Measurements from ENCODE around the gene SMIM45.

SMIM45 gene

GRCh38 chr22:41916745-41917358 is 35.1 kb upstream of the SMIM45 start (continued):
- TF ChIP-seq TAF1 (IDR thresholded peaks at IDR 0.05; ENCODE audit: borderline replicate concordance, low read depth, low read length) (no peak), USF1 (IDR thresholded peaks at IDR 0.05; ENCODE audit: borderline replicate concordance, low read depth) (no peak), MXI1 (IDR thresholded peaks at IDR 0.05; ENCODE audit: low read depth, low read length) (no peak), NRF1 (IDR thresholded peaks at IDR 0.05; ENCODE audit: low read depth, low read length) (no peak), RAD21 (IDR thresholded peaks at IDR 0.05; ENCODE audit: low read length) (no peak), MEF2A (IDR thresholded peaks at IDR 0.05; ENCODE audit: borderline replicate concordance, low read depth) (no peak), NFIC (IDR thresholded peaks at IDR 0.05; ENCODE audit: borderline replicate concordance) (no peak), EP300 (IDR thresholded peaks at IDR 0.05; ENCODE audit: borderline replicate concordance in 1 of 2, low read depth in 1 of 2, low read length in 1 of 2) (no peak), FOXM1 (IDR thresholded peaks at IDR 0.05; ENCODE audit: low read depth) (no peak), SMC3 (IDR thresholded peaks at IDR 0.05; ENCODE audit: low read depth, low read length) (no peak)

DNA sequence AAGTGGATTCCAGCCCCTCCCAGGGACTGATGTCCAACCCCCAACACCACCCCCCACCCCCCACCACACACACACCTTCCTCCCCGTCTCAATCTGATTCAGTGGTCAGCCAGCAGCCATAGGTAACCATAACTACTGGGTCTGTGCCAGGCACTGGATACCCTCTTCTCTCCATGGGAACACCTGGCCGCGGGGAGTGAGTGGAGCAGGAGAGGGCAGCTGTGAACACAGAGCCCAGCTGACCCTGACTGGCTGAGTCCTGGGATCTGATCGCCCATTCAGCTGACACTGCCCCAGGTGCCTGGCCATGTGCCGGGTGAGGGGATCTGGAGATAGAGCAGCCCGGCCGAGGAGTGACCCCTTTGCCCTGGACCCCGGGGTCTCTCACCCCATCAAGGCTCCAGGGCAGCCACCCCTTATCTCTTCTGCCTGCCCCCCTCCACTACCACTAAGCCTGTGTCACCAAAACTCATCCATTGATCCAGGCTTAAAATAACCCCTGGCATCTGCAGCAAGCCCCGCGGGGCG is 34.5 kb upstream of the SMIM45 start:
- Histone ChIP-seq H3K27ac (ENCODE audit: low read depth in 2 of 2, low read length in 1 of 2) (no peak overlapping the region), H3K9me2 (no peaks in the 10 kb centered on the region), H3K27me3 (ENCODE audit: insufficient read depth) (peaks cover 10% of the 10 kb centered on the region; the same call in 1 of the 2 replicates), H2AFZ (ENCODE audit: low read depth) (no peak overlapping the region), H3K4me2 (no peak overlapping the region), H3K9me3 (no peaks in the 10 kb centered on the region), H3K4me3 (ENCODE audit: low read depth in 2 of 2, low read length in 1 of 2) (no peak overlapping the region), H3K79me2 (ENCODE audit: insufficient read depth) (no peaks in the 10 kb centered on the region), H3F3A (replicated peaks; ENCODE audit: insufficient read depth) (no peaks in the 10 kb centered on the region), H3K9ac (no peak overlapping the region), H4K20me1 (ENCODE audit: insufficient read depth) (no peaks in the 10 kb centered on the region), H3K4me1 (ENCODE audit: control insufficient read depth in 1 of 2, insufficient read depth in 2 of 2, low read depth in 1 of 2, low read length in 1 of 2) (peaks cover 0 to 3% of the 10 kb centered on the region in 2 experiments; a peak in 2 of 4 replicates), H3K36me3 (replicated peaks in 1 of 2; ENCODE audit: control insufficient read depth in 1 of 2, insufficient read depth in 2 of 2, low read length in 1 of 2) (no peaks in the 10 kb centered on the region)
- DNase-seq: no peak
- ChIA-PET CTCF (no interaction called here), POLR2A (no interaction called here)
- 11% methylated on average over 3 of the region's 11 CpGs for WGBS (ENCODE audit: low lambda C conversion rate)
- TF ChIP-seq SMC3 (IDR thresholded peaks at IDR 0.05; ENCODE audit: low read depth, low read length): no peak
- TF ChIP-seq EP300 (IDR thresholded peaks at IDR 0.05; ENCODE audit: borderline replicate concordance in 1 of 2, low read depth in 1 of 2, low read length in 1 of 2): no peak
- no peak for TF ChIP-seq NRF1 (IDR thresholded peaks at IDR 0.05; ENCODE audit: low read depth, low read length)
- TF ChIP-seq REST (IDR thresholded peaks at IDR 0.05; ENCODE audit: low read depth, low read length): no peak
- TF ChIP-seq RFX5 (IDR thresholded peaks at IDR 0.05; ENCODE audit: low read length): no peak
- no peak for TF ChIP-seq TAF1 (IDR thresholded peaks at IDR 0.05; ENCODE audit: borderline replicate concordance, low read depth, low read length)
- TF ChIP-seq RCOR1 (IDR thresholded peaks at IDR 0.05; ENCODE audit: low read length): no peak
- no peak for TF ChIP-seq PBX3 (IDR thresholded peaks at IDR 0.05)
- TF ChIP-seq, protein P1, sequence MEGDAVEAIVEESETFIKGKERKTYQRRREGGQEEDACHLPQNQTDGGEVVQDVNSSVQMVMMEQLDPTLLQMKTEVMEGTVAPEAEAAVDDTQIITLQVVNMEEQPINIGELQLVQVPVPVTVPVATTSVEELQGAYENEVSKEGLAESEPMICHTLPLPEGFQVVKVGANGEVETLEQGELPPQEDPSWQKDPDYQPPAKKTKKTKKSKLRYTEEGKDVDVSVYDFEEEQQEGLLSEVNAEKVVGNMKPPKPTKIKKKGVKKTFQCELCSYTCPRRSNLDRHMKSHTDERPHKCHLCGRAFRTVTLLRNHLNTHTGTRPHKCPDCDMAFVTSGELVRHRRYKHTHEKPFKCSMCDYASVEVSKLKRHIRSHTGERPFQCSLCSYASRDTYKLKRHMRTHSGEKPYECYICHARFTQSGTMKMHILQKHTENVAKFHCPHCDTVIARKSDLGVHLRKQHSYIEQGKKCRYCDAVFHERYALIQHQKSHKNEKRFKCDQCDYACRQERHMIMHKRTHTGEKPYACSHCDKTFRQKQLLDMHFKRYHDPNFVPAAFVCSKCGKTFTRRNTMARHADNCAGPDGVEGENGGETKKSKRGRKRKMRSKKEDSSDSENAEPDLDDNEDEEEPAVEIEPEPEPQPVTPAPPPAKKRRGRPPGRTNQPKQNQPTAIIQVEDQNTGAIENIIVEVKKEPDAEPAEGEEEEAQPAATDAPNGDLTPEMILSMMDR (IDR thresholded peaks at IDR 0.05): no peak
- no peak for TF ChIP-seq TEAD4 (IDR thresholded peaks at IDR 0.05; ENCODE audit: borderline replicate concordance, insufficient read depth)
- no peak for TF ChIP-seq POLR2AphosphoS5 (IDR thresholded peaks at IDR 0.05; ENCODE audit: low read depth, low read length)
- TF ChIP-seq YY1 (IDR thresholded peaks at IDR 0.05; ENCODE audit: low read depth): no peak
- TF ChIP-seq USF1 (IDR thresholded peaks at IDR 0.05; ENCODE audit: borderline replicate concordance, low read depth): no peak
- no peak for TF ChIP-seq ELF1 (IDR thresholded peaks at IDR 0.05)

Data from SK-N-SH (cell line).